22Rv1 (cell line): ENCODE results near the gene SLC66A1.

Experiments
- ZFX ChIP-seq: fragments of 450-650 bp; IDR thresholded peaks from 2 replicates; pipeline ENCODE4 v1.6.1; 2017; ENCODE audit warnings: antibody characterized with exemption, borderline replicate concordance
- TF ChIP-seq, protein P1 (sequence below): fragments of 450-650 bp; IDR thresholded peaks from 2 replicates; pipeline ENCODE4 v1.5.1; 2017; ENCODE audit warnings: mild to moderate bottlenecking

DNA sequence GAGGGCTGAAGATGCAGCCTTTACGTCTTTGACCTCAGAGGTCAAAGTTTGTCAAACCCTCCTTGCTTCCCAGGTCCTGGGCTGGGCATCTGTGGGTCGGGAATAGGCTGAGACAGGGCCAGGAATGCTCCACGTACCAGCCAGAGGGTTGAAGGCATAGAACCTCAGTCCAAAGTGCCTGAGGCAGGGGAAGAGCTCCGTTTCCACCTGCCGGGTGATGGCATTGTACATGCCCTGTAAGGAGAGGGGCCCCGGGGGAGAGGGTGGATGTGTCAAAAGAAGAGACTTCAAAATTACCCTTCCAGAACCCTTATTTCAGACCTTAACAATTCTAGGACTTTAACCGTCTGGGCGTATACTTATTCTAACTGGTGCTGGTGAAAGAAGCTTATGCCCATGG, 27.2 kb upstream of the SLC66A1 start:
- TF ChIP-seq, protein P1, sequence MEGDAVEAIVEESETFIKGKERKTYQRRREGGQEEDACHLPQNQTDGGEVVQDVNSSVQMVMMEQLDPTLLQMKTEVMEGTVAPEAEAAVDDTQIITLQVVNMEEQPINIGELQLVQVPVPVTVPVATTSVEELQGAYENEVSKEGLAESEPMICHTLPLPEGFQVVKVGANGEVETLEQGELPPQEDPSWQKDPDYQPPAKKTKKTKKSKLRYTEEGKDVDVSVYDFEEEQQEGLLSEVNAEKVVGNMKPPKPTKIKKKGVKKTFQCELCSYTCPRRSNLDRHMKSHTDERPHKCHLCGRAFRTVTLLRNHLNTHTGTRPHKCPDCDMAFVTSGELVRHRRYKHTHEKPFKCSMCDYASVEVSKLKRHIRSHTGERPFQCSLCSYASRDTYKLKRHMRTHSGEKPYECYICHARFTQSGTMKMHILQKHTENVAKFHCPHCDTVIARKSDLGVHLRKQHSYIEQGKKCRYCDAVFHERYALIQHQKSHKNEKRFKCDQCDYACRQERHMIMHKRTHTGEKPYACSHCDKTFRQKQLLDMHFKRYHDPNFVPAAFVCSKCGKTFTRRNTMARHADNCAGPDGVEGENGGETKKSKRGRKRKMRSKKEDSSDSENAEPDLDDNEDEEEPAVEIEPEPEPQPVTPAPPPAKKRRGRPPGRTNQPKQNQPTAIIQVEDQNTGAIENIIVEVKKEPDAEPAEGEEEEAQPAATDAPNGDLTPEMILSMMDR: no peak
- TF ChIP-seq ZFX: no peak
